ENCODE results near the gene CARD11. TPM values are rescaled to one million over a fixed set of nuclear protein-coding genes. Genes with fewer than 3 reads are reported as not detected.

Gene CARD11
- total and polyA plus RNA-seq, 2 of the 4 experiments (the other 2 are of a cell fraction) = 0.18 to 0.26 TPM

DNA sequence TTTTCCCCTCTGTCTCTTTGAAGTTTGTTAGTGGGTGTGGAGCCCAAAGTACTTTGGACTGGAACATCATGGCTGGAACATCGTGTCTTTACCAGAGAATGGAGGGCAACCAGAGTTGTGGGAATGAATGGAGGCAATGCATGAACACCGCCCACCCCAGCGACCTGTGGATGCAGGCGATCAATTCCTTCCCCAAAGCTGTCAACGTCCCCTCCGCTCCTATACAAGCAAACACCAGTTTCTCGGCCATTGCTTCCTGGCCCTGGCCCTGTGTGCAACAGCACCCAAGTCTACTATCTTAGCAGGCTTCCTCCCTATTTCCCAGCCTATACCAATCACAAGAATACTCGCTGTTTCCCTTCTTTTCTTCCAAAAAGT is 62.6 kb downstream of the CARD11 start:
- POLR2A ChIA-PET (ENCODE audit: unreplicated experiment) = no interaction called here
- Histone ChIP-seq H2AK9ac (replicated peaks; ENCODE audit: low read depth, low read length, poor library complexity) (no peak overlapping the region), H2BK15ac (ENCODE audit: low read depth, low read length) (no peak overlapping the region), H3K9ac (ENCODE audit: low read depth, low read length) (no peak overlapping the region), H4K8ac (ENCODE audit: low read depth in 2 of 2, low read length in 2 of 2) (no peak overlapping the region), H3K4me1 (ENCODE audit: control insufficient read depth, insufficient read depth, low read length) (no peaks in the 10 kb centered on the region), H3K36me3 (ENCODE audit: control insufficient read depth, insufficient read depth, low read length) (no peaks in the 10 kb centered on the region), H2BK20ac (ENCODE audit: low read depth, low read length) (no peak overlapping the region), H3K23ac (ENCODE audit: low read depth, low read length) (no peak overlapping the region), H4K20me1 (ENCODE audit: insufficient read depth, low read length) (no peaks in the 10 kb centered on the region), H3K27ac (ENCODE audit: insufficient read depth, low read length) (no peak overlapping the region), H3K56ac (ENCODE audit: extremely low read depth, insufficient read depth, low read length) (no peak overlapping the region), H2BK120ac (ENCODE audit: low read depth, low read length) (no peak overlapping the region), H4K5ac (ENCODE audit: low read depth, low read length) (no peak overlapping the region), H2AK5ac (ENCODE audit: low read depth, low read length) (no peak overlapping the region), H3K9me1 (ENCODE audit: insufficient read depth, low read length) (no peaks in the 10 kb centered on the region), H3K27me3 (ENCODE audit: control insufficient read depth, insufficient read depth, low read length) (peaks cover 4% of the 10 kb centered on the region; the same call in 1 of the 2 replicates), H2BK5ac (ENCODE audit: low read depth, low read length, poor library complexity, severe bottlenecking) (no peak overlapping the region), H2AFZ (replicated peaks; ENCODE audit: low read length, poor library complexity) (no peak overlapping the region), H3K9me3 (ENCODE audit: control insufficient read depth, insufficient read depth, low read length) (no peaks in the 10 kb centered on the region), H3K79me1 (ENCODE audit: low read depth in 1 of 2, low read length in 2 of 2) (no peaks in the 10 kb centered on the region), H3K14ac (replicated peaks; ENCODE audit: low read depth, low read length) (no peak overlapping the region), H3K4ac (ENCODE audit: low read depth, low read length) (no peak overlapping the region), H3K18ac (ENCODE audit: low read depth, low read length) (no peak overlapping the region), H3K4me2 (ENCODE audit: low read depth, low read length) (no peak overlapping the region), H4K91ac (ENCODE audit: insufficient read depth, low read depth, low read length) (no peak overlapping the region), H3K4me3 (ENCODE audit: insufficient read depth, low read depth, low read length) (no peak overlapping the region)
- dilution Hi-C loops (cut with HindIII; ENCODE audit: low sequenced_read_pairs, unreplicated experiment) = no loop called here
- BruUV-seq (replicated peaks) = no TSS peak
- in situ Hi-C loops (cut with MboI; ENCODE audit: low sequenced_read_pairs) = no loop called here
- ATAC-seq (ENCODE audit: low read depth) (no peak), DNase-seq (no peak)
- no CpG with 5 or more reads among the region's 8 CpGs for WGBS, 2 experiments (ENCODE audit: extremely low coverage in 2 of 2, insufficient read length in 1 of 2)
- intact Hi-C loops (cut with micrococcal nuclease) = no loop called here
- no peak for TF ChIP-seq CHD1 (IDR thresholded peaks at IDR 0.05; ENCODE audit: low read depth, low read length)
- TF ChIP-seq MAFK (IDR thresholded peaks at IDR 0.05; ENCODE audit: low read depth, low read length) = no peak
- TF ChIP-seq CEBPB (IDR thresholded peaks at IDR 0.05; ENCODE audit: low read depth, low read length) = no peak
- TF ChIP-seq MXI1 (IDR thresholded peaks at IDR 0.05; ENCODE audit: borderline replicate concordance, low read depth, low read length) = no peak
- no peak for TF ChIP-seq CTCF (conservative IDR thresholded peaks at IDR 0.05; ENCODE audit: low read depth, low read length)
- TF ChIP-seq POLR2A (IDR thresholded peaks at IDR 0.05; ENCODE audit: low read depth, low read length) = no peak
- no peak for TF ChIP-seq FOS (IDR thresholded peaks at IDR 0.05; ENCODE audit: low read depth, low read length)
- TF ChIP-seq RCOR1 (IDR thresholded peaks at IDR 0.05; ENCODE audit: insufficient replicate concordance, low read length) = no peak
- no peak for TF ChIP-seq NFE2L2 (IDR thresholded peaks at IDR 0.05; ENCODE audit: low read depth, low read length)
- TF ChIP-seq MAZ (IDR thresholded peaks at IDR 0.05; ENCODE audit: borderline replicate concordance, low read depth, low read length) = no peak
- TF ChIP-seq SMC3 (IDR thresholded peaks at IDR 0.05; ENCODE audit: low read depth, low read length) = no peak
- CTCF ChIA-PET = no interaction called here

All from IMR-90 (cell line).